Panc1 (cell line): ENCODE measurements around the gene TMEM81. TPM values are rescaled to one million over a fixed set of nuclear protein-coding genes. Genes with fewer than 3 reads are reported as not detected.

Source experiments
- ATAC-seq: fragments of 200-7000 bp; cut with Tn5 transposase; 2 replicates; pipeline ENCODE4 v1.9.1; 2020; ENCODE audit warnings: mild to moderate bottlenecking, moderate library complexity
- BruUV-seq: library from RNA; stranded (reverse); fragments of 400-500 nt; replicated peaks from 2 replicates; lab custom pipeline; 2021; lab: Mats Ljungman, UMichigan
- CTCF ChIA-PET: fragments of 300-600 bp; sonication (Branson Sonifier 250); formaldehyde crosslinking; loops from one replicate; lab custom pipeline; 2022; ENCODE audit warnings: antibody characterized with exemption; lab: Charles Lee
- POLR2A ChIA-PET: fragments of 300-600 bp; sonication (Branson Sonifier 250); formaldehyde crosslinking; loops from one replicate; lab custom pipeline; 2022; ENCODE audit warnings: antibody characterized with exemption; lab: Charles Lee
- DNase-seq: peaks from one replicate; pipeline ENCODE4 v3.0.0-alpha.2; 2010; ENCODE audit warnings: low read depth, low spot score
- H3K27ac ChIP-seq: 2 replicates; pipeline ENCODE4 v1.5.1; 2011; ENCODE audit warnings: mild to moderate bottlenecking, low read length, inconsistent platforms
- H3K27me3 ChIP-seq: fragments of 200-500 bp; sonication (Bioruptor generic); 2 replicates; pipeline ENCODE4 v1.6.0; 2014; ENCODE audit warnings: low read length, inconsistent platforms; ENCODE audit not compliant: control insufficient read depth, insufficient read depth
- H3K36me3 ChIP-seq: fragments of 200-500 bp; sonication (Bioruptor generic); 2 replicates; pipeline ENCODE4 v1.5.1; 2014; ENCODE audit warnings: inconsistent platforms, mild to moderate bottlenecking, low read length, moderate library complexity; ENCODE audit not compliant: control insufficient read depth, insufficient read depth
- H3K4me1 ChIP-seq: 2 replicates; pipeline ENCODE4 v1.5.1; 2011; ENCODE audit warnings: inconsistent platforms, mild to moderate bottlenecking, low read length, moderate library complexity; ENCODE audit not compliant: control insufficient read depth, insufficient read depth
- H3K4me3 ChIP-seq, 2 experiments: 2 replicates each; pipeline ENCODE4 v1.5.1; 2011 to 2012; ENCODE audit warnings: low read depth in 2 of 2, low read length in 2 of 2, mild to moderate bottlenecking in 2 of 2, inconsistent platforms in 1 of 2, moderate library complexity in 1 of 2
- H3K9me3 ChIP-seq: fragments of 200-500 bp; sonication (Bioruptor generic); 2 replicates; pipeline ENCODE4 v1.5.1; 2014; ENCODE audit warnings: low read depth, mild to moderate bottlenecking, inconsistent platforms, low read length, moderate library complexity; ENCODE audit not compliant: control insufficient read depth, insufficient read depth
- POLR2AphosphoS5 ChIP-seq: IDR thresholded peaks from 2 replicates; pipeline ENCODE4 v1.6.1; 2012; ENCODE audit warnings: mild to moderate bottlenecking, low read depth, low read length, moderate library complexity
- SIN3A ChIP-seq: IDR thresholded peaks from 2 replicates; pipeline ENCODE4 v1.6.1; 2012; ENCODE audit warnings: low read depth, mild to moderate bottlenecking, low read length, moderate library complexity, borderline replicate concordance; ENCODE audit not compliant: insufficient read depth
- TCF7L2 ChIP-seq: IDR thresholded peaks from 2 replicates; pipeline ENCODE4 v1.6.1; 2011; ENCODE audit warnings: mild to moderate bottlenecking, low read depth, low read length, inconsistent platforms
- in situ Hi-C: cut with HindIII; loops from 2 replicates; pipeline ENCODE4 v1.10.0; 2016; ENCODE audit warnings: low sequenced_read_pairs, low pct_unique_long_range_greater_than_20kb
- intact Hi-C: fragments of 100-400 bp; cut with micrococcal nuclease; formaldehyde crosslinking; loops from one replicate; pipeline ENCODE4 v1.10.0; 2022; ENCODE audit not compliant: unreplicated experiment
- total RNA-seq: library from RNA; stranded (reverse); gene quantifications from one replicate; pipeline ENCODE4 v1.2.1, GENCODE V29; 2021; ENCODE audit not compliant: unreplicated experiment
- TF ChIP-seq, protein P1 (sequence below), 2 experiments: IDR thresholded peaks; 2 replicates each; pipeline ENCODE4 v1.6.1; 2011 to 2012; ENCODE audit warnings: low read depth in 2 of 2, control low read depth in 1 of 2, low read length in 1 of 2, mild to moderate bottlenecking in 1 of 2, moderate library complexity in 1 of 2; ENCODE audit not compliant: insufficient read depth in 1 of 2
- TF ChIP-seq, protein P2 (sequence below): fragments of 450-650 bp; IDR thresholded peaks from 2 replicates; pipeline ENCODE4 v1.5.1; 2017; ENCODE audit warnings: mild to moderate bottlenecking

Gene TMEM81
- total RNA-seq, 1 experiment from 2014 or later = 4.0 TPM

DNA sequence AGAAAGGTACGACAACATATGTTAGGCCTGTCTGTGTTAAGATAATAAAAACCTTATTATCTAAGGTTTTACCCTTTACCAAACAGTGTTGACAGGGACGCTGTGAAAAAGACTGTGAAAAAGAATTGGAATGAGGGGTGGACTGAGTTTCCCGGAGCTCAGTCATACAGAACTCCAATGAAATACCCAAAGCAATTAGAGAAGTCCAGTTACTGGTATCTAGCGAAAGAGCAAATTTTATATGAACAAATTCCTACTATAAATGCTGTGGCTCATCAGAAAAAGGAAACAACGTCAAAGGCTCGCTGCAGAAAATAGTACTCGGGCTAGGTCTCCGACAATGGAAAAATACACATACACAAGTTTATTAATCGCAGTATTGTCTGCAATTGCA, 38.2 kb upstream of the TMEM81 start:
- DNase-seq (no peak), ATAC-seq (peak; percentile 37)
- TF ChIP-seq POLR2AphosphoS5 (no peak), TCF7L2 (no peak), SIN3A (no peak)
- TF ChIP-seq, protein P1, sequence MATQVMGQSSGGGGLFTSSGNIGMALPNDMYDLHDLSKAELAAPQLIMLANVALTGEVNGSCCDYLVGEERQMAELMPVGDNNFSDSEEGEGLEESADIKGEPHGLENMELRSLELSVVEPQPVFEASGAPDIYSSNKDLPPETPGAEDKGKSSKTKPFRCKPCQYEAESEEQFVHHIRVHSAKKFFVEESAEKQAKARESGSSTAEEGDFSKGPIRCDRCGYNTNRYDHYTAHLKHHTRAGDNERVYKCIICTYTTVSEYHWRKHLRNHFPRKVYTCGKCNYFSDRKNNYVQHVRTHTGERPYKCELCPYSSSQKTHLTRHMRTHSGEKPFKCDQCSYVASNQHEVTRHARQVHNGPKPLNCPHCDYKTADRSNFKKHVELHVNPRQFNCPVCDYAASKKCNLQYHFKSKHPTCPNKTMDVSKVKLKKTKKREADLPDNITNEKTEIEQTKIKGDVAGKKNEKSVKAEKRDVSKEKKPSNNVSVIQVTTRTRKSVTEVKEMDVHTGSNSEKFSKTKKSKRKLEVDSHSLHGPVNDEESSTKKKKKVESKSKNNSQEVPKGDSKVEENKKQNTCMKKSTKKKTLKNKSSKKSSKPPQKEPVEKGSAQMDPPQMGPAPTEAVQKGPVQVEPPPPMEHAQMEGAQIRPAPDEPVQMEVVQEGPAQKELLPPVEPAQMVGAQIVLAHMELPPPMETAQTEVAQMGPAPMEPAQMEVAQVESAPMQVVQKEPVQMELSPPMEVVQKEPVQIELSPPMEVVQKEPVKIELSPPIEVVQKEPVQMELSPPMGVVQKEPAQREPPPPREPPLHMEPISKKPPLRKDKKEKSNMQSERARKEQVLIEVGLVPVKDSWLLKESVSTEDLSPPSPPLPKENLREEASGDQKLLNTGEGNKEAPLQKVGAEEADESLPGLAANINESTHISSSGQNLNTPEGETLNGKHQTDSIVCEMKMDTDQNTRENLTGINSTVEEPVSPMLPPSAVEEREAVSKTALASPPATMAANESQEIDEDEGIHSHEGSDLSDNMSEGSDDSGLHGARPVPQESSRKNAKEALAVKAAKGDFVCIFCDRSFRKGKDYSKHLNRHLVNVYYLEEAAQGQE (IDR thresholded peaks at IDR 0.05; ENCODE audit: insufficient read depth in 1 of 2, low read depth in 2 of 2, low read length in 1 of 2) = no peak
- TF ChIP-seq, protein P2, sequence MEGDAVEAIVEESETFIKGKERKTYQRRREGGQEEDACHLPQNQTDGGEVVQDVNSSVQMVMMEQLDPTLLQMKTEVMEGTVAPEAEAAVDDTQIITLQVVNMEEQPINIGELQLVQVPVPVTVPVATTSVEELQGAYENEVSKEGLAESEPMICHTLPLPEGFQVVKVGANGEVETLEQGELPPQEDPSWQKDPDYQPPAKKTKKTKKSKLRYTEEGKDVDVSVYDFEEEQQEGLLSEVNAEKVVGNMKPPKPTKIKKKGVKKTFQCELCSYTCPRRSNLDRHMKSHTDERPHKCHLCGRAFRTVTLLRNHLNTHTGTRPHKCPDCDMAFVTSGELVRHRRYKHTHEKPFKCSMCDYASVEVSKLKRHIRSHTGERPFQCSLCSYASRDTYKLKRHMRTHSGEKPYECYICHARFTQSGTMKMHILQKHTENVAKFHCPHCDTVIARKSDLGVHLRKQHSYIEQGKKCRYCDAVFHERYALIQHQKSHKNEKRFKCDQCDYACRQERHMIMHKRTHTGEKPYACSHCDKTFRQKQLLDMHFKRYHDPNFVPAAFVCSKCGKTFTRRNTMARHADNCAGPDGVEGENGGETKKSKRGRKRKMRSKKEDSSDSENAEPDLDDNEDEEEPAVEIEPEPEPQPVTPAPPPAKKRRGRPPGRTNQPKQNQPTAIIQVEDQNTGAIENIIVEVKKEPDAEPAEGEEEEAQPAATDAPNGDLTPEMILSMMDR = no peak; the same call in 1 of the 2 replicates
- no peaks in the 10 kb centered on the region for H3K9me3 ChIP-seq
- peaks cover 7% of the 10 kb centered on the region; the same call in 1 of the 2 replicates for H3K36me3 ChIP-seq
- in situ Hi-C loops = no loop called here
- intact Hi-C loops = loop anchor here (5.0 to 10.0 kb wide), 2 partner anchors 105 to 132 kb away; partner anchors contain the start of gene TMCC2
- H3K4me3 ChIP-seq = peak overlapping the region; percentile 96 to 97
- ChIA-PET CTCF (interaction anchor here (1.1 to 1.2 kb wide), 2 partner anchors 19 to 61 kb away, joined by 3 to 4 read pairs; no protein-coding TSS in a partner anchor), POLR2A (interaction anchor here (0.6 kb wide), 1 partner anchor 558 kb away, joined by 3 read pairs; the partner anchor contains the start of gene SLC45A3)
- peak overlapping the region; percentile 98 for H3K27ac ChIP-seq
- peaks cover 14% of the 10 kb centered on the region for H3K4me1 ChIP-seq
- BruUV-seq = no TSS peak
- no peaks in the 10 kb centered on the region for H3K27me3 ChIP-seq

DNA sequence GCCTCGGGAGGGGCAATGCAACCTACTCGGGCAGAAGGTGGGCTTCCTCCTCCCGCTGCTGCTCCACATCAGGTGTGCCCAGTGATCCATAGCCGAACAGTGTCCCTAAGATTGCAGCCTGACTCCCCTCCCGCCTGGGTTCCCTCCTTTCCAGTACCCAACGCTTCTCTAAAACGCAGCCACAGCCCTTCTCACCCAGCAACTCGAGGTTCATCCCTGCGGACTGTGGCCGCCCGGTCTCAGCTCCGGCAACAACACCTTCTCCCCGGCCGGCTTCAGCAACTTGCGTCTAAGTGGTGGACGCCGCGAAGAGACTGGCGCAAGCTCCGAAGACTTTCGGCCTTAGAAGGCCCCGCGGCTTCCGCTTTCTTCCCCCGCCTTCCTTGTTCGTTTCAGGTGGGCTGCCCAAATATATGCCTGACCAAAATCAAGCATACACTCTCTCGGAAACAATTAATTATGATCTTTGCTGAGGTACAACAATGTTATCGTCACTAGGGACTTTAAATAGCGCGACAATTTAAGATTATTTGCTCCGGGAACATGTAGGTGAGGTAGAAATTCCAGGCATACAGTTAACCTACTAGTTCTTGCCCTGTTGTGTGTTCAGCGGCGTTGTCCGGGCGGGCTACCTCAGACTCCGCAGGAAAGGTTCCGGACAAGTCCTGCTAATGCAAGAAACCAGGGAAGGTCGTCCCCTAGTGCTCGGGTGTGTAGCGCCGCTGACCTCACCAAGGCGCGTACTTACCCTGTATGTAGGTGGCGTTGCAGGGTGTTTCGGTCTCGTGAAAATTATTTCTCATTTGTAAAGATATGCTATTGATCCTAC, 37.6 kb upstream of the TMEM81 start, which contains the start of gene RBBP5:
Gene RBBP5, minus strand, starts transcription at position 319 of the 829 bp plus-strand sequence. Its CDS starts 105 bp downstream, at position 214.
- intact Hi-C loops = loop anchor here (5.0 to 10.0 kb wide), 2 partner anchors 105 to 133 kb away; partner anchors contain the start of gene TMCC2
- Histone ChIP-seq H3K27me3 (no peaks in the 10 kb centered on the region), H3K36me3 (peaks cover 7% of the 10 kb centered on the region; the same call in 1 of the 2 replicates), H3K4me3 (peak within 1 kb of the TSS; percentile 96 to 97), H3K4me1 (peaks cover 14% of the 10 kb centered on the region), H3K27ac (peak within 1 kb of the TSS; percentile 98), H3K9me3 (no peaks in the 10 kb centered on the region)
- ChIA-PET CTCF (interaction anchor here (1.1 to 1.2 kb wide), 2 partner anchors 19 to 60 kb away, joined by 3 to 4 read pairs; no protein-coding TSS in a partner anchor), POLR2A (interaction anchor here (0.6 kb wide), 2 partner anchors 33 to 195 kb away, joined by 3 read pairs; no protein-coding TSS in a partner anchor)
- DNase-seq (peak; percentile 97), ATAC-seq (peak; percentile 100)
- BruUV-seq = no TSS peak
- in situ Hi-C loops = no loop called here
- peak; percentile 56; the same call in 1 of the 2 replicates for TF ChIP-seq TCF7L2
- no peak for TF ChIP-seq SIN3A
- TF ChIP-seq, protein P1 (IDR thresholded peaks at IDR 0.05; ENCODE audit: insufficient read depth in 1 of 2, low read depth in 2 of 2, low read length in 1 of 2) = peak in 1 of 2 experiments; percentile 27; a peak in 1 of 4 replicates
- TF ChIP-seq, protein P2 = peak; percentile 94
- TF ChIP-seq POLR2AphosphoS5 = peak; percentile 89
